ENCODE data around the gene KCTD8. TPM values are rescaled to one million over a fixed set of nuclear protein-coding genes. Genes with fewer than 3 reads are reported as not detected.

KCTD8 gene
- 1.1 TPM for polyA plus RNA-seq (2013, experiment 1 of 2)
- 1.4 TPM for polyA plus RNA-seq (2013, experiment 2 of 2)

GRCh38 chr4:44448521-44449461, at the start of gene KCTD8:
Gene KCTD8 (minus strand): TSS chr4:44448809.
- Histone ChIP-seq H3K4me1 (ENCODE audit: control insufficient read depth, low read depth, low read length) (no peaks in the 10 kb centered on the region), H2AK5ac (ENCODE audit: low read length) (no peak within 1 kb of the TSS), H2BK5ac (ENCODE audit: low read length) (no peak within 1 kb of the TSS), H3K79me1 (ENCODE audit: low read length) (no peaks in the 10 kb centered on the region), H2BK120ac (ENCODE audit: low read depth, low read length) (no peak within 1 kb of the TSS), H3K18ac (ENCODE audit: low read length) (peak within 1 kb of the TSS; percentile 25), H3K36me3 (ENCODE audit: control insufficient read depth, insufficient read depth, low read length) (no peaks in the 10 kb centered on the region), H3K4me3 (ENCODE audit: low read length) (peak within 1 kb of the TSS; percentile 59), H3K27me3 (ENCODE audit: insufficient read depth, low read length, poor library complexity) (no peaks in the 10 kb centered on the region), H3K27ac (ENCODE audit: low read depth, low read length) (peak within 1 kb of the TSS; percentile 66), H3K4me2 (ENCODE audit: low read length) (peak within 1 kb of the TSS; percentile 75), H3K4ac (ENCODE audit: low read depth, low read length) (no peak within 1 kb of the TSS), H3K9ac (ENCODE audit: low read length) (peak within 1 kb of the TSS; percentile 76), H3K23ac (ENCODE audit: low read length) (peak within 1 kb of the TSS; percentile 94), H3K79me2 (ENCODE audit: control insufficient read depth, insufficient read depth, low read length) (no peaks in the 10 kb centered on the region), H4K5ac (ENCODE audit: low read length) (no peak within 1 kb of the TSS), H3K56ac (ENCODE audit: low read length) (peak within 1 kb of the TSS; percentile 89), H4K8ac (ENCODE audit: low read depth, low read length) (no peak within 1 kb of the TSS), H2BK15ac (replicated peaks; ENCODE audit: low read depth) (no peak within 1 kb of the TSS)
- peak; percentile 99 for DNase-seq
- no CpG with 5 or more reads among the region's 74 CpGs for WGBS (ENCODE audit: extremely low coverage, insufficient coverage, low lambda C conversion rate)

- no peaks in the 10 kb centered on the region for H3K27me3 ChIP-seq (ENCODE audit: insufficient read depth, low read length, poor library complexity)
- no peak overlapping the region for H2BK5ac ChIP-seq (ENCODE audit: low read length)
- no peaks in the 10 kb centered on the region for H3K36me3 ChIP-seq (ENCODE audit: control insufficient read depth, insufficient read depth, low read length)
- no peak overlapping the region for H3K4me3 ChIP-seq (ENCODE audit: low read length)
- H3K79me2 ChIP-seq (ENCODE audit: control insufficient read depth, insufficient read depth, low read length), result no peaks in the 10 kb centered on the region
- no peaks in the 10 kb centered on the region for H3K79me1 ChIP-seq (ENCODE audit: low read length)
- DNase-seq, result no peak
- no peak overlapping the region for H3K18ac ChIP-seq (ENCODE audit: low read length)
- no peak overlapping the region for H2BK120ac ChIP-seq (ENCODE audit: low read depth, low read length)
- no peak overlapping the region for H3K23ac ChIP-seq (ENCODE audit: low read length)
- H3K9ac ChIP-seq (ENCODE audit: low read length), result no peak overlapping the region
- no peak overlapping the region for H3K56ac ChIP-seq (ENCODE audit: low read length)
- H3K4me1 ChIP-seq (ENCODE audit: control insufficient read depth, low read depth, low read length), result no peaks in the 10 kb centered on the region
- H4K5ac ChIP-seq (ENCODE audit: low read length), result no peak overlapping the region
- no CpG with 5 or more reads among the region's 1 CpG for WGBS (ENCODE audit: extremely low coverage, insufficient coverage, low lambda C conversion rate)
- no peak overlapping the region for H2BK15ac ChIP-seq (replicated peaks; ENCODE audit: low read depth)
- no peak overlapping the region for H2AK5ac ChIP-seq (ENCODE audit: low read length)
- H3K27ac ChIP-seq (ENCODE audit: low read depth, low read length), result no peak overlapping the region
- no peak overlapping the region for H3K4me2 ChIP-seq (ENCODE audit: low read length)
- no peak overlapping the region for H3K4ac ChIP-seq (ENCODE audit: low read depth, low read length)
- H4K8ac ChIP-seq (ENCODE audit: low read depth, low read length), result no peak overlapping the region
These were observed 46.4 kb upstream of the KCTD8 start for GRCh38 chr4:44494810-44495701.

GRCh38 chr4:44493924-44494323, 45.3 kb upstream of the KCTD8 start:
- Histone ChIP-seq H3K4me1 (ENCODE audit: control insufficient read depth, low read depth, low read length) (no peaks in the 10 kb centered on the region), H3K4me3 (ENCODE audit: low read length) (no peak overlapping the region), H2AK5ac (ENCODE audit: low read length) (no peak overlapping the region), H3K56ac (ENCODE audit: low read length) (no peak overlapping the region), H2BK120ac (ENCODE audit: low read depth, low read length) (no peak overlapping the region), H4K8ac (ENCODE audit: low read depth, low read length) (no peak overlapping the region), H3K9ac (ENCODE audit: low read length) (no peak overlapping the region), H2BK15ac (replicated peaks; ENCODE audit: low read depth) (no peak overlapping the region), H3K4ac (ENCODE audit: low read depth, low read length) (no peak overlapping the region), H3K18ac (ENCODE audit: low read length) (no peak overlapping the region), H3K79me1 (ENCODE audit: low read length) (no peaks in the 10 kb centered on the region), H3K27ac (ENCODE audit: low read depth, low read length) (no peak overlapping the region), H3K4me2 (ENCODE audit: low read length) (no peak overlapping the region), H3K23ac (ENCODE audit: low read length) (no peak overlapping the region), H3K36me3 (ENCODE audit: control insufficient read depth, insufficient read depth, low read length) (no peaks in the 10 kb centered on the region), H3K79me2 (ENCODE audit: control insufficient read depth, insufficient read depth, low read length) (no peaks in the 10 kb centered on the region), H4K5ac (ENCODE audit: low read length) (no peak overlapping the region), H2BK5ac (ENCODE audit: low read length) (no peak overlapping the region), H3K27me3 (ENCODE audit: insufficient read depth, low read length, poor library complexity) (no peaks in the 10 kb centered on the region)
- WGBS (ENCODE audit: extremely low coverage, insufficient coverage, low lambda C conversion rate), result no CpG with 5 or more reads among the region's 6 CpGs
- DNase-seq, result peak; percentile 56

GRCh38 chr4:44487341-44487740, 38.7 kb upstream of the KCTD8 start:
- Histone ChIP-seq H2BK15ac (replicated peaks; ENCODE audit: low read depth) (no peak overlapping the region), H3K4ac (ENCODE audit: low read depth, low read length) (no peak overlapping the region), H2BK5ac (ENCODE audit: low read length) (no peak overlapping the region), H3K27me3 (ENCODE audit: insufficient read depth, low read length, poor library complexity) (no peaks in the 10 kb centered on the region), H3K4me3 (ENCODE audit: low read length) (no peak overlapping the region), H3K4me2 (ENCODE audit: low read length) (no peak overlapping the region), H3K18ac (ENCODE audit: low read length) (no peak overlapping the region), H3K9ac (ENCODE audit: low read length) (no peak overlapping the region), H3K56ac (ENCODE audit: low read length) (no peak overlapping the region), H4K8ac (ENCODE audit: low read depth, low read length) (no peak overlapping the region), H3K27ac (ENCODE audit: low read depth, low read length) (no peak overlapping the region), H3K36me3 (ENCODE audit: control insufficient read depth, insufficient read depth, low read length) (no peaks in the 10 kb centered on the region), H3K4me1 (ENCODE audit: control insufficient read depth, low read depth, low read length) (no peaks in the 10 kb centered on the region), H3K79me1 (ENCODE audit: low read length) (no peaks in the 10 kb centered on the region), H2AK5ac (ENCODE audit: low read length) (no peak overlapping the region), H2BK120ac (ENCODE audit: low read depth, low read length) (no peak overlapping the region), H4K5ac (ENCODE audit: low read length) (no peak overlapping the region), H3K23ac (ENCODE audit: low read length) (no peak overlapping the region), H3K79me2 (ENCODE audit: control insufficient read depth, insufficient read depth, low read length) (no peaks in the 10 kb centered on the region)
- WGBS (ENCODE audit: extremely low coverage, insufficient coverage, low lambda C conversion rate), result no CpG with 5 or more reads among the region's 3 CpGs
- no peak for DNase-seq

GRCh38 chr4:44479731-44480130, 31.1 kb upstream of the KCTD8 start:
- Histone ChIP-seq H3K4me3 (ENCODE audit: low read length) (no peak overlapping the region), H2BK5ac (ENCODE audit: low read length) (no peak overlapping the region), H2AK5ac (ENCODE audit: low read length) (no peak overlapping the region), H4K5ac (ENCODE audit: low read length) (no peak overlapping the region), H3K79me1 (ENCODE audit: low read length) (no peaks in the 10 kb centered on the region), H3K9ac (ENCODE audit: low read length) (no peak overlapping the region), H3K56ac (ENCODE audit: low read length) (no peak overlapping the region), H3K4ac (ENCODE audit: low read depth, low read length) (no peak overlapping the region), H3K27me3 (ENCODE audit: insufficient read depth, low read length, poor library complexity) (no peaks in the 10 kb centered on the region), H3K18ac (ENCODE audit: low read length) (no peak overlapping the region), H2BK15ac (replicated peaks; ENCODE audit: low read depth) (no peak overlapping the region), H3K23ac (ENCODE audit: low read length) (no peak overlapping the region), H3K79me2 (ENCODE audit: control insufficient read depth, insufficient read depth, low read length) (no peaks in the 10 kb centered on the region), H4K8ac (ENCODE audit: low read depth, low read length) (no peak overlapping the region), H2BK120ac (ENCODE audit: low read depth, low read length) (no peak overlapping the region), H3K4me2 (ENCODE audit: low read length) (no peak overlapping the region), H3K4me1 (ENCODE audit: control insufficient read depth, low read depth, low read length) (no peaks in the 10 kb centered on the region), H3K36me3 (ENCODE audit: control insufficient read depth, insufficient read depth, low read length) (no peaks in the 10 kb centered on the region), H3K27ac (ENCODE audit: low read depth, low read length) (no peak overlapping the region)
- no peak for DNase-seq
